ENCODE measurements around the gene HCN4. TPM values are rescaled to one million over a fixed set of nuclear protein-coding genes. Genes with fewer than 3 reads are reported as not detected.
A peak's percentile ranks its signal among the peaks of the same experiment; 100 is the strongest.

The HCN4 gene
- total RNA-seq, 1 donor from 2014 or later, result 3.3 TPM

GRCh38 chr15:73349191-73349590, 19.6 kb downstream of the HCN4 start:
- FAIRE-seq, result no peak
- no peak for DNase-seq (ENCODE audit: low spot score in 2 of 2)

- DNase-seq (ENCODE audit: low spot score in 2 of 2) (no peak), FAIRE-seq (no peak)
Measured at GRCh38 chr15:73346735-73347312, 21.9 kb downstream of the HCN4 start.

DNA sequence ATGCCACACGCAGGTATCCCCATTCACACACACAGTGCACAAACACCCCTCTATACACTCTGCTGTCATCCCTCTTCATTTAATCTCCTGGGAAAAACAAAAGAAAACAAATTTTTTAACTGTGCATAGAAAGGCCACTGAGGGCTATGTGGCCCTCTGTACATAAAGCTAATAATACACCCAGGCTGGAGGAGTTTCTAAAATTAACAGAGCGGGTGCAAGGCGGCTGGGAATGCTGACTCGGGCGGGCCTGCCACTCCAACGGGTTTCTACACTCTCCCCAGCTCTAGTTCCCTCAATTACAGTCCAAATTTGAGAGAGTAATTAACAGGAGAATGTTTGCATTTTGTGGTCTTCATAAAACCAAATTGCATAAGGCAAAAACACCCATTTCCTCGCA, 23.1 kb downstream of the HCN4 start:
- FAIRE-seq (no peak), DNase-seq (ENCODE audit: low spot score in 2 of 2) (no peak)

DNA sequence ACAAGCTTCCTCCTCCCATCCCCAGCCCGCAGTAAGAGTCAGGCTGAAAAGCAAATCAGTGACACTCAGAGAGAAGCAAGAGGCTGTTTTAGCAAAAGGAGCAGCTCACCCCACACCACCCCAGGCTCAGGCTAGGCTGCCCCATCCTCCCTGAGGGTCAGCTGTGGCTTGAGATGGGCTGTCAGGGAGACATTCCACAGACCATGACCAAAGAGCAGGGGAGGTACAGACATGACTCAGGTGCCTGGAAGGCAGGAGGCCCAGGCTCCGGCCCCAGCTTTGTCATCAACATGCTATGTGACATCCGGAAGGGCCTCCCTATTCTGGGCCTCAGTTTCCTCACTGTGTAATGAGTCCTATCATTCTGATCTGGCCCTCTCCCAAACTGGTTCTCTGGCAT, 24.7 kb downstream of the HCN4 start:
- DNase-seq (ENCODE audit: low spot score in 2 of 2) (no peak), FAIRE-seq (no peak)

DNA sequence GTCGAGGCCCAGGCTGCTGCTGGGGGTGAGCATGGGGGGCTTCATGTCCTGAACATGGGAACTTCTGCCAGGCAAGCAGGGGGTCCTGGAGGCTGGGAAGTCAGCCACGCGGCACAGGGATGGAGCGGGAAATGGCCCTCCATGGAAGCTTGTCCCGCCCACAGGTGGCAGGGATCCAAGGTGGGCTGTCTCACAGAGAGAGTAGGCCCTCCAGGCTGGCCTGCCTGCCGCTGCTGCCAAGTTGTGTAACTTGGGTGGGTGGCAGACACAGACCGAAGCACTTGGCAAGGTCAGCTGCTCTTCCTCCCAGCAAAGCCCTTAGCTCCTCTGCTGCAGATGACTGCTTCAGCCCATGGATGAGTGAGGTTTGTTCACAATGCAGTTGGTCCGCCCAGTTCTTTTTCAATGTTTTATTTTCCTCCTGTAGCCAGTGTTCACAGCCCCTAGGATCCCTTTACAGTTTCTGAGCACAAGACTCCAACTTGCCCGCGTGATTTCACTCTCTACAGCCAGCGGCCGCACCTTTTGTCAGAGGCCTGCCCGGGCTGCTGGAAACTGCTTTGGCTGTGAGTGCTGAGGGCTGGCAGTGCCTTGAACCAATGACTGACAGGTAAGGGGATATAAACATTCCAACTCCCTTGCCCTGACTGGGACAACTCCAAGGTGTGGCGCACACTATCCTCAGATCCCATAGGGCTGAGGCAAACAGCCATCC, 26.7 kb downstream of the HCN4 start:
- FAIRE-seq, result no peak
- peak in 1 of 2 donors; percentile 41 for DNase-seq (ENCODE audit: low spot score in 2 of 2)

DNA sequence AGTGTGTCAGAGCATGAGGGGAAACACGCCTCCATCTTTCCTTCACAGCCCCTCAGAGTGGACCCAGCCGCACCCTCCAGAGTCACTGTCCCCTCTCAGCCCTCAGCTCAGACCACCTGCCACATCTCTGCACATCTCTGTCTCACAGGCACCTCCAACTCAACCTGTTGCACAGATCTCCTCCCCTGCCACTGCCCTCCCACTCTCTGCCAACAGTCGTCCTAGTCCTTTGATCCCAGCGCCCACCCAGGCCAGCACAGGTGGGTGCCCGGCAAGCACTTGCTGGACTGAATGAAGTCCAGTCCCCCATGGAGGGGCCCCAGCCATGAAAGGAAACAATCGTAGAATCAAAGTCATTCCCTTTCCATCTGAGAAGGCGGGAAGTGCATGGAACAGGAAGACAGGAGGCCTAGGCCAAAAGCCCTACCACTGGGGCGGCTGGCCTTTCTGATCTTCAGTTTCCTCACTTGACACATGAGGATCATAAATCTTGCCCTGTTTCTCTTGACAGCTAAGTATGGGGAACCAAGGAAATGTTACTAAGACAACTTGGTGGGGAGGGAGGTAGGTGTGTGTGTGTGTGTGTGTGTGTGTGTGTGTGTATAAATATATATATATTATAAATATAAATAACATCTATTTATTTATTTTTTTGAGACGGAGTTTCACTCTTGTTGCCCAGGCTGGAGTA, 28.1 kb downstream of the HCN4 start:
- DNase-seq (ENCODE audit: low spot score in 2 of 2) (no peak), FAIRE-seq (no peak)

DNA sequence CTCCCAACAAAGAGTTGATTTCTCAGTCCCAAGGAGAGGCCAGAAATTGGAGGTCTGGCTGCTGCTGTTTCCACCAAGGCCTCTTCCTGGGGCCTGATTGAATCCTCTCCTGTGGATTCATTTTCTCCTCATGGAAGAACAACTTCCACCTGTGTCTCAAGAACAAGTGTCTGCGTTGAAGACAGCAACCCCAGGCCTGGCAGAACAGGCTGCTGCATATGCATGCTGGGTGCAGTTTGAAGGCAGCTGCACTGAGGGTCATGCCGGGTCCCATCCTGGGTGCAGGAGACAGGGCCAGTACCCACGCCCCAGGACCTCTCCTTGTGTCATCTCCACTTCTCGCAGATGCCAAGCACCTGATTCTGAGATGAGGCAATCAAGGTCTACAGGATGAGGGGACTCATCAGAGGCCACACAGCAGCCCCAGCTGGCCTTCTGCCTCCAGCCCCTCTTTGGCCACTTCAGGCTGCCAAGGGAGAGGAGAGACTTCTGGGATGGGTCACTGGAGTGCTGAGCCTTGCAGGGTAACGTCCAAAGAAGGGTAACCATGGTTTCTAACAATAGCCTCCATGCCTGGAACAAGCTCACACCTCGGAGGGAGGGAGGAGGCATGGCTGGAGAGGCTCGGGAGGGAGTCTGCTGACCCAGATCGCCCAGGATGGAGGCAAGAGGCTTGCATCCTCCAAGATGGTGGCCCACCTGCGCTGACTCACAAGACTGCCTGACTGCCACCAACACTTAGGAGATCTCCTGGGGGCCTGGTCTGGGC, 30.0 kb downstream of the HCN4 start:
- DNase-seq (ENCODE audit: low spot score in 2 of 2), result no peak
- no peak for FAIRE-seq

DNA sequence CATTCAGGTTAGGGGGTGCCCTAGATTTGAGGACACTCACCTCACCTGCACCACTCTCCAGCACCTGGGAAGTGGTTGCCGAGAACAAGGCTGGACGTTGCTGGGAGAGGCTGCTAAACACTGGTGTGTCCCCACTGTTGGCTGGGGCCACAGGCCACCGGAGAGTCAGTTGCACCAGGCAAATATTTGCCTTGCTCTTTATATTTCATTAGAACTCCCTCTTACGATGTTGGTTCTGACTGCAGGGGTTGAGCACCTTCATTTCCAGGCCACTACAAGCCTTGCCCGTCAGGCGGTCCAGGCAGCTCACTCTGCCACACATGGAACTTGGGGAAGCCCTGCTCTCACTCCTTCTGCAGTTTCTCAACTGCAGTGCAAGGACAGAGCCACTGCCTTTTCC, 30.7 kb downstream of the HCN4 start:
- no peak for DNase-seq (ENCODE audit: low spot score in 2 of 2)
- FAIRE-seq, result no peak

DNA sequence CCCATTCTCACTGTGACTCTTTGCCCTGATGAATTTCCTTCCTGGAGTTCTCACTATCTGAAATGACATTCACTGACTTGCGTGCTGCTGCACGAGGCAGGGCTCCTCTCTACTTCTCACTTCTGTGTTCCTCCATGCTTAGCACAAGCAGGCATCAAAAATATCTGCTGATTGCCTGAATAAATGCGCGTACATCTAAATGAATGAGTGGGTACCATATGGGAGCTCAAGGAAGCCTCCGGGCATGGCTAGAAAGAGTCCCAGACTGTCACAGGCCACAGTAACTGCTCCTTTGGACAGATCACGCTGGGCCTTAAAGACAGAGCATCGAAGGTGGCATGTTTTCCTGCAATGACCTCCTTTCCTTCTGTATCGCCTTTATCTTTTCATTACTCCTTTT, 31.6 kb downstream of the HCN4 start:
- FAIRE-seq (no peak), DNase-seq (ENCODE audit: low spot score in 2 of 2) (no peak)

DNA sequence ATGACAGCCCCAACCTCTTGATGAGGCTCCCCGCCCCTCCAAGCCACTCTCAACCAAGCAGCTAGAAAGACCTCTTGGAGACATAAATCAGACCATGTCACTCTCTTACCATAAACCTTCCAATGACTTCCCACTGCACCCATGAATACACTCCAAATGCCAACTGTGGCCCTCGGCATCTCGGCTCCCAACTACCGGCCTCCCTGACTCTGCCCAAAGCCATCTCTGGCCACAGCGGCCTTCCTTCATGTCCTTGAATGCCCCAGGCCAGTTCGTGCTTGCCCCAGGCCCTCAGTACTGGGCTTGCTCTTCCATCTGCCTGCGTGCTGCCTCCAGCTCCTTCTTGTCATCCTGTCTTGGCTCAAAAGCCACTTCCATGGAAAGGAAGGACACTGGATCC, 32.0 kb downstream of the HCN4 start:
- no peak for DNase-seq (ENCODE audit: low spot score in 2 of 2)
- FAIRE-seq, result no peak

DNA sequence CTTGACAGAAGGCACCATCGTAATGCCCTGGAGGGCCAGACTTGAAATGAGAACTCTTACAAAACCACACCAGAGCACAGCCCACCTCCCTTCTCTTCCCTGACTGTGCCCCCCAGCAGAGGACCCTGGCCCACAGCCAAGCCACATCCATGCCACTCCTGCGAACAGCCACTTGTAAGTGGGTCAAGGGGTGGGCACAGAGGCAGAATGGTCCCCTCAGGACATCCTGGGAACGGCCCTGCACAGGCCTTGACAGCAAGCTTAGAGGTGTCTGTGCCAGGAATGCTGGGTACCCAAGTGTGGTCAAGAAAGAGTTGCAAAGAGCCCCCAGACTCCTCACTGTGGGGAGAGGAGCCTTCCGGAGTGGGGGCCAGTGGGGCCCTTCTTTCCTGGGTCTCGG, 33.3 kb downstream of the HCN4 start:
- FAIRE-seq, result no peak
- no peak for DNase-seq (ENCODE audit: low spot score in 2 of 2)

DNA sequence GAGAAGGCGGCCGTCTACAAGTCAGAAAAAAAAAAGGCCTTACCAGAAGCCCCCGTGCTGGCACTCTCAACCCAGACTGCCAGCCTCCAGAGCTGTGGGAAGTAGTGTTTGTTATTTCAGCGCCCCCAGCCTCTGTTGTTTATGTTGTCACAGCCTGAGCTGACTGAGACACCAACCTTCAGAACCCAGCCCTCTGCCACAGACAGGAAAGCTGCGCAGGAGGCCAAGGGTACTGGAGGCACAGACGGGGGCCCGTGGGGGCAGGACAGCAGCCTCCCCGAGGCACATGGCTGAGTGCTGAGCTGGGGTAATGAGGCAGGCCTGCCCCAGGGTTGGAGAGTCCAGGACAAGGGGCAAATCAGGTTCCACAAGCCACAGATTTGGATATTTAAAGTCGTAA, 33.7 kb downstream of the HCN4 start:
- DNase-seq (ENCODE audit: low spot score in 2 of 2), result no peak

DNA sequence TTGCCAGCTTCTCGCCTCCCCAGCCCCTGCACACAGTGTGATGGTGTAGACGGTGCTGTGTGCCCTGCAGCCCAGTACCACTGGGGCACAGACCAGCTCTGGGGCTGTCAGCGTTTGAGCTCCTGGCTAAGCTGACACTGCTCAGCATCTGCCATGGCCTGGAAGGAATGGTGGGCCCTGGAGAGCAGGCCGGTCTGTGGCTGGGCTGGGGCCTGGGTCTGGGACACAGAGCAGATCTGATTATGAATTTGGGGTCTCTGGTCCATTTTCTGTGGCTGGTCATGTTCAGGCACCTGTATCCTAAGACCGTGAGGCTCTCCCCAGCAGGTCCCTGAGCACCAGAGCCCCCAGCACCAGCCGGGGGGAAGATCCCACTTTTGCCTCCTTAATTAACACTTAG, 34.7 kb downstream of the HCN4 start:
- FAIRE-seq, result no peak
- DNase-seq (ENCODE audit: low spot score in 2 of 2), result no peak

More for the DNA sequence above, 33.7 kb downstream of the HCN4 start:
- no peak for FAIRE-seq

DNA sequence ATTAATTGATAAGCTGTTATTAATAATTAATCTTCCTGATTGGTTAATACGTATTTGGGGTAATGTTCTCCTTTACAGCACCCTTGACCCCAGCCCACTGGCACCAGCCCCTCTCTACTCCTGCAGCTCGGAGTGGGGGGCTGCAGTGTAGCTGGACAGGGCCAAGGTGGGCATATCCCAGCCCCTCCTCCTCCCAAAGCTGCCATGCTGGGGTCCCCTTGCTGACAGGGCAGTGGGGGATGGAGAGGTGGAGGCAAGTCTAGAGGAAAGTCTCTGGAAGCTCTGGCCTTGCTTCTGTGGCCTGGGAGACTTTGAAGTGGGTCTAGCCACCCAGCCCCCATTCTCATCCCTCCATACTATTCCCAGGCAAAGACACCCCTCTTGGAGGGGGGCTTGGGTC, 35.8 kb downstream of the HCN4 start:
- FAIRE-seq (no peak), DNase-seq (ENCODE audit: low spot score in 2 of 2) (no peak)

DNA sequence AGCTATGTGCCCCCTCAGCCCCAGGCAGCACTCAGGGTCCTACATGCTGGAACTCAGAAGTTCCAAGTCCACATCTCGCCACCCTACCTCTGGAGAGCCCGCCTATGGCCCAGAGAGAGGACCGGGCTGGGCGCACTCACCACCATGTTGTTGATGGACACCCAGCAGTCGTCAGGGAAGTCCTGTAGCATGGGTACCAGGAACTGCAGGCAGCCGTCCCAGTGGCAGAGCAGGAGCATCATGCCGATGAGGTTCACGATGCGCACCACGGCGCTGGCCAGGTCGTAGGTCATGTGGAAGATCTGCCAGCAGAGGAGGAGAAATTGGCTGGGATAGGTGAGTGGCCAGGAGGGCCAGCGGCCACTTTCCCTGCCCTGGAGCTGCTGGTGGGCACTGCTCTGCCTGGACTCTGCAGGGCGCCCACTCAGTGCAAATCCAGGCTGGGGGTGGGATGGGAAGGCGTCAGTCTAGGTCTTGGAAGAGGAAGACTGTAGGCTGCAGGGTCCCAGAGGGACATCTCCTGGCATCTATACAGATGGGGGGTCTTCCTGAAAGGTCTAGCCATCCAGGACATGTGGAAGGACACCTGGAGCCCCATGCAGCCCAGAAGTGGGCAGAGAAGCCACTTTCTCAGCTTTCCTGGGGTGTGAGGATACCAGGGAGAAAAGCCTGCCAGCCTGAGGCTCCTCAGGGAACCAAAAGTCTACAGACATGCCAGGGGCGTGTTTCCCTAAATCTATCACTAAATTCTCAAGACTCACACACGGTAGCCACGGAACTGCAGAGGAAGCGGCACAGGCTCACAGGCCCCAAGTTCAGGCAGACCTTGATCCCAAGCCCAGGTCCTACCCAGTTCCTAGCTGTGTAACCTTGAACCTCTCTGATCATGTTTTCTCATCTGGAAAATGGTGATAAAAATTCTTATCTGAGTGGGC, 36.5 kb downstream of the HCN4 start:
- no peak for DNase-seq (ENCODE audit: low spot score in 2 of 2)

DNA sequence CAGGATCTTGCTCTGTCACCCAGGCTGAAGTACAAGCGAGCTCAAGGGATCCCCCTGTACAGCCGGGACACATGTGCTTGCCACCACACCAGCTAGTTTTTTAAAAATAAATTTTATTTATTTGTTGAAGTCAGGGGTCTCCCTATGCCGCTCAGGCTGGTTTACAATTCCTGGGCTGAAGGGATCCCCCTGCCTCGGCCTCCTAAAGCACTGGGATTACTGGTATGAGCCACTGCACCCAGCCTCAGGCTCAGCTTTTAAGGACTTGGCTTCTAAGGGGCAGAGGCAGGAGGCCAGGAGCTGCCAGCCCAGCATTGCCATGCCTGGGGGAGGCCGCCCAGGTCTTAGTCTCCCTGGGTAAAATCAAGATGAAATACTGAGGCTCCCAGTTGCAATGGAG, 37.3 kb downstream of the HCN4 start:
- FAIRE-seq (no peak), DNase-seq (ENCODE audit: low spot score in 2 of 2) (no peak)

More for the DNA sequence above, 36.5 kb downstream of the HCN4 start:
- FAIRE-seq, result no peak

GRCh38 chr15:73330206-73331051, 38.3 kb downstream of the HCN4 start:
- DNase-seq (ENCODE audit: low spot score in 2 of 2), result no peak
- FAIRE-seq, result no peak

GRCh38 chr15:73329501-73330200, 39.1 kb downstream of the HCN4 start:
- no peak for DNase-seq (ENCODE audit: low spot score in 2 of 2)

DNA sequence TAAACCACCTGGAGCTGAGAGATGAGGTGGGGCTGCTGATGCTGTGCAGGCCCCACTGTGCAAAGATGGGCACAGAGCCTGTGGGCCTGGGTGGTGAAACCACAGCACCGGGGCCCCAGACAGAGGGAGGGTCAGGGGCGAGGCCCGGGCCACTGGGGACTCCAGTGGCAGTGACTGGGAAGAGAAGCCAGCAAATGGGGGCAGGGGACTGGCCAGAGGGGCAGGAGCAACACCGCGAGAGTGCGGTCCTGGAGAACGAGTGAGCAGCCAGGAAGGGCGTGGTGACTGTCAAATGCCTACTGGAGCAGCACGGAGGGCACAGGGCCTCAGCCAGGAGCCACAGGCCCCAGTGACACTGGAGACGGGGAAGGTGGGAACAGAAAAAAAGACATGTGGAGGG, 39.8 kb downstream of the HCN4 start:
- DNase-seq (ENCODE audit: low spot score in 2 of 2) (no peak), FAIRE-seq (no peak)

More at GRCh38 chr15:73329501-73330200, 39.1 kb downstream of the HCN4 start:
- FAIRE-seq, result no peak

All from frontal cortex (tissue), 4 donors.